Inferior parietal cortex (tissue), 1 donor: ENCODE data around the gene RCAN2.

Source experiments
- DNase-seq: peaks from one replicate; pipeline ENCODE4 v3.0.0-alpha.2; 2016; ENCODE audit errors: extremely low spot score

The RCAN2 gene

DNA sequence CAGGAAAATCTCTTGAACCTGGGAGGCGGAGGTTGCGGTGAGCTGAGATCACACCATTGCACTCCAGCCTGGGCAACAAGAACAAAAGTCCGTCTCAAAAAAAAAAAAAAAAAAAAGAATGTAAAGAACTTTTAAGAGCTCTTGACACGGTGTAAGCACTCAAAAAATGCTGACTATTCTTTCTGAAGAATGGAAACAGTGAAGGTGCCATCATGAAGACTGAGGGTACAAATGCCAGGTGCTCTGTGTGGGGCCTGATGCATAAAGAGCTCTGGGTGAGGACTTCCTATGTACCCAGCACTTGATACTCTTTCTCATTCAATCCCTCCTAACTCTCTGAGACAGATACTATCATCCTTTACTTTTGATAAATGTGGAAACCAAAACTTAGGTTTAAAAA is 275.5 kb downstream of the RCAN2 start:
- no peak for DNase-seq

DNA sequence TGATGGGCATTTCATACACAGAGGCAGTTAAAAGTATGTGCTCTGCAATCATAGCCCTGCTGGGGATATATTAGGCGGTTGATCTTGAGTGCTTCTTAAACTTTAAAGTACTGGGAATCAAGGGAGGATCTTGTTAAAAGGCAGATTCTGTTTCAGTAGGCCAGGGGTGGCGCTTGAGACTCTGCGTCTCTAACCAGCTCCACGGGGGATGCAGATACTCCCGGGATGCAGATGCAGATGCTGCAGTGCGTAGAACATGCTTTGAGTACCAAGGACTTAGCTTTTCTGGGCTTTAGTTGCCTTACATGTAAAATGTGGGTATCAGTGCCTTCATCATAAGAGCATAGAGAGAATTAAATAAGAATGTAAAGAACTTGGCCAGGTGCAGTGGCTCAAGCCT is 276.0 kb downstream of the RCAN2 start:
- DNase-seq, result no peak

DNA sequence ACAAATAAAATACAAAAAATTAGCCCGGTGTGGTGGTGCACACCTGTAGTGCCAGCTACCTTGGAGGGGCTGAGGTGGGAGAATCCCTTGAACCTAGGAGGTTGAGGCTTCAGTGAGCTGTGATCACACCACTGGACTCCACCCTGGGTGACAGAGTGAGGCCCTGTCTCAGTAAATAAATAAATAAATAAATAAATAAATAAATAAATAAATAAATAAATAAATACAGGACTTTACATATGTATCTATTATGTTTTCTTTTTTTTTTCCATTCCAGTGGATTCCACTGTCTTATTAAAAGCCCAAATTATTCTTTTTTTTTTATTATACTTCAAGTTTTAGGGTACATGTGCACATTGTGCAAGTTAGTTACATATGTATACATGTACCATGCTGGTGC is 279.3 kb downstream of the RCAN2 start:
- no peak for DNase-seq

DNA sequence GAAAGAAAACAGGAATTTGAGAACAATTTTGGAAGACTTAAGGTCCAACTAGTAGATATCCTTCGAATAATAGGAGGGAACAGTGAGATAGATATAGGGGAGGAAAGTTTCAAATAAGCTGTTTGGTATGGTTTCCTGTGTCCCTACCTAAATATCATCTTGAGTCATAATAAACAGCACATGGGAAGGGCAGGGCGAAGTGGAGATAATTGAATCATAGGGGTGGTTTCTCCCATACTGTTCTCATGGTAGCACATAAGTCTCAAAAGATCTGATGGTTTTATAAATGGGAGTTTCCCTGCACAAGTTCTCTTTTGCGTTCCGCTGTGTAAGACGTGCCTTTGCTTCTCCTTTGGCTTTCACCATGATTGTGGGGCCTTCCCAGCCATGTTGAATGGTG is 281.0 kb downstream of the RCAN2 start:
- no peak for DNase-seq

DNA sequence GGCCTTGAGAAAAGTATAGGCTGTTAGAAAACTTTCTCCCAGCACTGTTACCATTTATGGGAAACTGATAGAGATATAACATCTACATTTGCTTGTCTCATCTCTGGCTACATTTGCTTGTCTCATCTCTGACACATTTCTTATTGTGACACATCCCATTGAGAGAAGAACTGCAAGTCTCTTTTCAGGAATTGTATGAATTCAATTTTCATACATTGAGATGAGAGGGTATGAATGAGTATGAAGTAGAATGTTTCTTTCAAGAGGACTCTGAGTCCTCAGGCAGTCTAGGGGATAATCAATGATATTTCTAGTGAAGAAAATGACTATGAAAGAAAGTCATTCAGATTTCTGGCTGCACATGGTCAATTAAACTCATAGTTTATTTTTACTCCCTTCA is 282.9 kb downstream of the RCAN2 start:
- no peak for DNase-seq

DNA sequence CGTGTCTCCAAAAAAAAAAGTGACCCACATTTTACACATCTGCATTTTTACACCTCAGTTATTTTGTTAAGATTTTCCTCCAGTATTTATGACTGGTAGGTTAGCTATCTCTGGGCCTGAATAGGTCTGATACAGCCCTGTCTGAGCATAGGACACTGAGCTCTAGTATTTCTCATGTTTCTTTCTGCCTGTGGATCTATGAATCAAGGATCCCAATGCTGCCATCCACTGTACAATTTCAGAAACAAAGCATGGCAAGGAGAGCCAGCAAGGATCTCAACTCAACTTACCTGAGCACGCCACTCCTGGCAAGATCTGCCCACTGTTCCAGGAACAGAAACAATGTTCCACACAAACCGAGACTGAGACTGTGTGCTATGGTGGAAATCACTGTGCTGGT is 284.1 kb downstream of the RCAN2 start:
- no peak for DNase-seq

DNA sequence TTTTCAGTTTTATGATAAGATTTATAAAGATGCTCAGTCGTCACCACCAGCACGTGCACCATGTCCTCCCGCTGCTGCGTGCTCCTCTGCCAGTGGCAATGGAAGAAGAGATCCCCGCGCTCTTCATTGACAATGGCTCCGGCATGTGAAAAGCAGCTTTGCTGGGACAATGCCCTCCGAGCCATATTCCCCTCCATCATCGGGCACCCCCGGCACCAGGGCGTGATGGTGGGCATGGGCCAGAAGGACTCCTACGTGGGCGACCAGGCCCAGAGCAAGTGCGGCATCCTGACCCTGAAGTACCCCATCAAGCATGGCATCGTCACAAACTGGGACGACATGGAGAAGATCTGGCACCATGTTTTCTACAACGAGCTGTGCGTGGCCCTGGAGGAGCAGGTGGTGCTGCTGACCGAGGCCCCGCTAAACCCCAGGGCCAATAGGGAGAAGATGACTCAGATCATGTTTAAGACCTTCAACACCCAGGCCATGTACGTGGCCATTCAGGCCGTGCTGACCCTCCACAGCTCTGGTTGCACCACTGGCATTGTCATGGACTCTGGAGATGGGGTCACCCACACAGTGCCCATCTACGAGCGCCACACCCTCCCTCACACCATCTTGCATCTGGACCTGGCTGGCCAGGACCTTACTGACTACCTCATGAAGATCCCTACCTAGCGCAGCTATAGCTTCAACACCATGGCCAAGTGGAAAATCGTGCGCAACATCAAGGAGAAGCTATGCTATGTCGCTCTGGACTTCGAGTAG is 286.2 kb downstream of the RCAN2 start:
- no peak for DNase-seq

DNA sequence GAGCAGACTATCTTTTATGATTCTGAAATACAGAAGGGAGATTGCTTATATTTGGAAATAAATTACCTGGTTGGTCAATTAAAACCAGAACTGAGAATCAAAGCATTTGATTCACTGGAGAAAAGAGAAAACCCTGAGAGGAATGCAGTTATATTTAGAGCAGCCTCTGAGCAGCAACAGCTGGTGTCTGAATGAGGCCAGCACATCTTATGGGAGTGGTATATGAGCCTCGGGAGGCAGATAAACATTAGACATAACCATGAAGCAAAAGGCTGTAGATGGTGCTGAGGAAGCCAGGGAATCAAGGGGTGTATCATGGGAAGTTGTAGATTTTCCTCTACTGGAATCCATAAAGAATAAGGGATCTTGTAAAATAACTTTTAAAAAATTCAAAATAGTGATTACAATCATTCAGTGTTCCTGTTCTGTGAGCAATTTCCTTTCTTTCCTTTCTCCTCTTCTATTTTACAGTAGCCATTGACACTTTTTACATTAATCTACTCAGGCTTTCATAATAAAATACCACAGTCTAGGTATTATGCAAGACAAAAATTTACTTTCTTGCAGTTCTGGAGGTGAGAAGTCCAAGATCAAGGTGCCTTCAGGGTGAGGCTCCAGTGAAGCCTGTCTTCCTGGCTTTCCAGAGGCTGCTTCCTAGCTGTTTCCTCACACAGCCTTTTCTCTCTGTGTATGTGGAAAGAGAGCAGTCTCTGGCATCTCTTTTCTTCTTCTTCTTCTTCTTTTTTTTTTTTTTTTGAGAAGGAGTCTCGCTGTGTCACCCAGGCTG is 287.7 kb downstream of the RCAN2 start:
- DNase-seq, result no peak

DNA sequence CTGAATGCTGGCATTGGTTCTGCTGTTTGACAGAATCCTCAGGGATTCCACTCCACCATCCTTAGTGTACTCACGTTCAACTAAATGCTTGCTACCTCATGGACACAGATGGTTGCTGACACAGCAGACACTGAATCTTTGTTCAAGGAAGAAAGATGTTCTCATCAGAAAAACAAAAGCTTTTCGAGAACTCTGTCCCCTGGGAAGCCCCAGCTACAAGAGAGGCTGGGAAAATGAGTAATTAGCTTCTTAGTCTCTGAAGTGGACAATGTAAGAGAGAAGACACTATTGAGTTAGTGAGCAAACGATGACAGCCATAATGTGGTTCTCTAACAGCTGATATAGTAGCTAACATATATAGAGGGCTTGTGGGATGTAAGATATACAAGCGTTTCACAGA is 289.5 kb downstream of the RCAN2 start:
- no peak for DNase-seq

DNA sequence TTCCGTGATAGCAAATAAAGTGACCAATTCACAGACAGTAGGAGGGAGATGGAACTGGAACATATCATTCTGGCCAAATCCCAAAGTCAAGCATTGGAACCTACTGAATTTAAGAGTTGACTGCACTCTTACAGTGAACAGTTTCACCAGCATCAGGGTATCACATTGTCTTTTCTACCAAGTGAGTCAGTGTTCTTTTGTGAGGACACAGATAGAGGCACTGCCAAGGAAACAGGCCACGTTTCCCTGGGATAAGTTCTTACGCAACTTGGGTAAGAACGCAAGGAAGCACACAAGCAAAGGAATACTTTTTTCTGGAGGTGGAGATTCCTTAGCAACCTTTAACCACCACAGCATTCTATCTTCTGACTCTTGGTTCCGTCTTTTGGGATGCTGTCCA is 291.9 kb downstream of the RCAN2 start:
- no peak for DNase-seq

DNA sequence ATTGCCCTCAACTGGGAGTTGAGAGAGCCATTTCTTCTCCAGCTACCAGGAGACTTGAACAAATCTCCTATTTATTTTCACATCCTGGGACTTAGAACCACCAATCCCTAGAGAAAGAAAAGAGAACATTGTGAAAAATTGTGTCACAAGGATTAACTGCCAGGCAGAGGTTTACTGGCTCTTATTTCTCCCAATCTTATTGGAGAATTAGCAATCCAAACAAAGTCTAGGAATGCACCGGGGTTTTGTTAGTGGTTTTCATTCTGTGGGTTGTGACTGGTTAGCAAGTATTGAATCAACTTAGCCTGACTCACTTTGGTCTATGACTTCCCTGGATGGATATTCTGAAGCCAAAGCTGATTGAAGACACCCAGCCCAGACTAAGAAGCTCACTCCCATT is 299.3 kb downstream of the RCAN2 start:
- DNase-seq, result no peak

DNA sequence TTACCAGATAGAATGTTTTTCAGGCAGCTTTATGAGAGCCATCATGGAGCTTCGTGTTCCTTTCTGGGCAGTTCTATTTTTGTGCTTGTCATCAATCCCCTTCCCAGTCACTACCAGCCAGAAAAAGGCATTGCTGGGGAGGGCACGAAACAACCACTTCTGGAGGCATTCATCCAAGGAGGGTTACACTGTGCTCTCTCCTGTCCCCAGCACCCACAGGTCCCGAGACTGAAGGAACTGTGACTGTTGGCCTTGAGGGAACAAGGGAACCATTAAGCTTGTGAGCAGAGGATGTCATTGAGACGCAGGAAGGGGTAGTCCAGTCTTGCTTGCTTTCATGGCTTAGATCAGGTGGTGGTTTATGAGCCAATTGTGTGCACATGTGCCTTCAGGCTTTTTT is 300.4 kb downstream of the RCAN2 start:
- DNase-seq, result no peak

DNA sequence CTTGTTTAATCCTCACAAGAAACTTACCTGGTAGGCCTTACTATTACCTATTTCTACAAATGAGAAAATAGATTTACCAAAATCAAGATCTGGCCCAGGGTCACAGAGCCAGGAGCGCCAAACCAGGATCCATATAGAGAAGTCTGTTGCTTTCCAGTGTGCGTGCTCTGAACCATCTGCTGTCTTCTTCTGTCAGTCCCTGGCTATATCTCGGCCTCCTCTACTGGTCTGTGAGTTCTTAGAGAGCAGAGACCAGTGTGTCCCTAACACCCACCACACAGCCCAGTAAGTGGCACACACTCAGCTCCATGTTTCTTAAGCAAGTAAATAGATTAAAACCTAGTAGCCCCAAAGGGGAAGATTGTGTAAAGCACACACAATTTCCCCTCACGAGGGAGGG is 301.5 kb downstream of the RCAN2 start:
- no peak for DNase-seq

DNA sequence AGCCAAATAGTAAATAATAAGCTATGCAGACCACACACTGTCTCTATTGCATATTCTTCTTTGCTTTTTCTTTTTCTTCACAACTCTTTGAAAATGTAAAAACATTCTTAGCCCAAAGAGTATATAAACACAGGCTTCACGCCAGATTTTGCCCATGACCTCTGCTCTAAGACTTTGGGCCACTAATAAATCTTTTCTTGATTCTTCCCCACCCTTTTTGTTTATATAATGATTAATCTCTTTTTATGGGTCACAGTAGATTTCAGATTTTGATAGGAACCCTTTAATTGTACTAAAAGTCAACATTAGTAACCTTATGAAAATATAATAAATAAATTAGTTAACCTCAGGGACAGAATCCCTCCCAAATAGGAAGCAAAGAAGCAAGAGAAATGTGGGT is 304.7 kb downstream of the RCAN2 start:
- DNase-seq, result no peak

DNA sequence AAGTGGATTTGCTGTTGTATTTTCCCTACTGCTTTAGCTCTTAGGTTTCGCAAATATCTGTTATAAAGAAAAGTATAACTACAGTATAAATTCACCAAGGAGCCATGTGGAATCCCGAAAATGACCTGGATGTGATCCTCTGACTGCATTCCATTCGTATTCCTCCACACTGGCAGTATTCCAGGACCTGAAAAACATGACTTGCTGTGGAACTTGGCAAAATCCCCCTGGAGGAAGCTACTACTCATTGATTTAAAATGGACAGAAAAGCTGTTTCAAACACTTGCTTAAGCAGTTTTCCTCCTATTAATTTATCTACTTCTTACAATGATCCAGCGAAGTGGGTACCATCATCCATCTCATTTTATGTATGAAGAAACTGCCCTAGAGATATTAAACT is 307.1 kb downstream of the RCAN2 start:
- no peak for DNase-seq

DNA sequence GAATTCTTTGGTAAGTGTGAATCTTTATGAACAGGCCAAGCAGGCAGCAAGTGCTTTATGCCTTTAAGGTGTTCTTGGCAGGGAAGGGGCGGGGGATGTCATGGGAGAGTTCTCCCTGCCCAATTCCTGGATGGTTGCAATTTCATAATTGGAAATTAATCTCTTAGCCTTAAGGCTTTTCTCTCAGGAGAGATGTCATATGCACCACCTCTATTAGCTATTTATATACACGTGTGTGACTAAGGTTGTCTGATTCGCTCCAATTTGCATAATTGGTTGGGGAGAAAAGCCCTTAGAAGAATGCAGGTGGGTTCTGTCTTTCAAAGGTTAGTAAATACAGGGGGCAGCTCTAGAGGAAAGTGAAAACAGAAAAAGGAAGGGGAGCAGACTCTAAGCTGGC is 315.3 kb downstream of the RCAN2 start:
- DNase-seq, result no peak

DNA sequence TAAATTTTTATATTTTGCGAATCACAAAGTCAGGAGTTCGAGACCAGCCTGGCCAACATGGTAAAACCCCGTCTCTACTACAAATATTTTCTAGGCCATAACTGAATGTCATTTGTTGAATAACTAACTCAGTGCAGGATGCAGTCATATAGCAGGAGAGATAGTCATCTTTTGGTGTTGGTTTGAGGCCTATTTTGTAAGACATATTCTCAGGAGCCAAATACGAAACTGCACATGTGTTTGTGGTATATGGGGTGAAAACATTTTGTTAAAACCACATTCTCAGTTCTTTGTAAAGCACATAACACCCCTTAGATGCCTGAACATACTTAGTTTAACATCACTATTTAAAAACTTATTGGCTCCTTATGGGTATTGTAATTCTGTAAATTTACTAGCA is 315.8 kb downstream of the RCAN2 start:
- no peak for DNase-seq

DNA sequence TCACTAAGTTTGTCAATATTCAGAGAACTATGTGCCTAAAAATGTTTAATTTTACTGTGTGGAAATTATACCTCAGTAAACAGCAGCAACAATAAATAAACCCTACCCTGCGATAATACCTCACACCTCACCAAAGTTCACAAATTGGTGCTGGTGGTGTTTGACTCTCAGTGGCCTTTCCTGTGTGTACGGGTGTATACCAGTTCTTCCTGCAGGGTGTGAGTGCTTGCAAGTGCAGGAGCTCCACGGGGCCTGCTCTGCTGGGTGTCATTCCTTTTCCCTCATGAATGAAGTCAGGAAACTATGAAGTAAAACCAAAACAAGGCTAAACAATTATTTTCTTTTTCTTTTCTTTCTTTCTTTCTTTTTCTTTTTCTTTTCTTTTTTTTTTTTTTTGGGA is 316.3 kb downstream of the RCAN2 start:
- DNase-seq, result no peak

DNA sequence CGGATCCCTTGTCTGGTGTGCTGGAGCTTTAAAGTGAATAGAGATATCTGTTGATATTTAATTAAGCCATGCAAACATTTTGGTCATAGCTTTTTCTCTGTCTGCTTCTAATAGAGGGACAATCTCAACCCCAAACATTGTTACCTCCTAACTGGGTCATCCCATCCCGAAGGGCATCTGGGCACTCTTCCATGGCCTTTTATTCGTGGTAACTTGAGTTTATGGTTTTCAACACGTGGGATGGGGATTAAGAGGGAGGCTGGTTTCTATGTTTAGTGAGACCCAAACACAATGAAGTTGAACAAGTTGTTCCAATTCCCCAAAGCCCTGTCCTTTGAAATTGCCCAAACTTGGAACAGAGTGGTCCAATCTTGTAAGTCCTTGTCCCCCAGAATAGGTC is 319.1 kb downstream of the RCAN2 start:
- no peak for DNase-seq
